ENCODE results near the gene RNF34.

DNA sequence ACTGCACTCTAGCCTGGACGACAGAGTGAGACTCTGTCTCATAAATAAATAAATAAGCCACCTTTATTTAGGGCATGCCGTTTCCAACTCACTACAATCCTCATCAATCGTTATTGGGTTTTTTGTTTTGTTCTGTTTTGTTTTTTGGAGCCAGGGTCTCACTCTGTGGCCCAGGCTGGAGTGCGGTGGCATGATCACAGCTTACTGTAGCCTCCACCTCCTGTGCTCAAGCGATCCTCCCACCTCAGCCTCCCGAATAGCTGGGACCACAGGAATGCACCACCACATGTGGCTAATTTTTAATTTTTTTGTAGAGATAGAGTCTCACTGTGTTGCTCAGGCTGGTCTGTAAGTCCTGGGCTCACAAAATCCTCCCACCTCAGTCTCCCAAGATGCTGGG is 44.1 kb upstream of the RNF34 start:
- TF ChIP-seq RAD21 (IDR thresholded peaks at IDR 0.05 in 1 of 2, conservative IDR thresholded peaks at IDR 0.05 in 1 of 2; ENCODE audit: low read depth in 2 of 2, low read length in 2 of 2) (no peak), CTCF (IDR thresholded peaks at IDR 0.05; ENCODE audit: control extremely low read depth in 1 of 3, insufficient read depth in 1 of 3, low read depth in 1 of 3, low read length in 3 of 3) (no peak), EZH2 (IDR thresholded peaks at IDR 0.05; ENCODE audit: low read depth, low read length, severe bottlenecking) (no peak), BRCA1 (IDR thresholded peaks at IDR 0.05; ENCODE audit: low read depth, low read length) (no peak), POLR2A (IDR thresholded peaks at IDR 0.05; ENCODE audit: control extremely low read depth in 1 of 2, low read depth in 2 of 2, low read length in 2 of 2) (no peak), EP300 (IDR thresholded peaks at IDR 0.05; ENCODE audit: borderline replicate concordance in 1 of 2, low read depth in 2 of 2, low read length in 2 of 2) (no peak), SUZ12 (IDR thresholded peaks at IDR 0.05; ENCODE audit: low read length) (no peak), MAX (IDR thresholded peaks at IDR 0.05) (no peak)
